GM18502 (cell line): Measurements from ENCODE around the gene MYO16.
A peak's percentile ranks its signal among the peaks of the same experiment; 100 is the strongest.

Source experiments
- ATAC-seq: cut with Tn5 transposase; IDR thresholded peaks from one replicate; pipeline ENCODE4 v1.9.1; 2021; ENCODE audit warnings: mild to moderate bottlenecking; ENCODE audit not compliant: unreplicated experiment, poor library complexity

MYO16 gene

DNA sequence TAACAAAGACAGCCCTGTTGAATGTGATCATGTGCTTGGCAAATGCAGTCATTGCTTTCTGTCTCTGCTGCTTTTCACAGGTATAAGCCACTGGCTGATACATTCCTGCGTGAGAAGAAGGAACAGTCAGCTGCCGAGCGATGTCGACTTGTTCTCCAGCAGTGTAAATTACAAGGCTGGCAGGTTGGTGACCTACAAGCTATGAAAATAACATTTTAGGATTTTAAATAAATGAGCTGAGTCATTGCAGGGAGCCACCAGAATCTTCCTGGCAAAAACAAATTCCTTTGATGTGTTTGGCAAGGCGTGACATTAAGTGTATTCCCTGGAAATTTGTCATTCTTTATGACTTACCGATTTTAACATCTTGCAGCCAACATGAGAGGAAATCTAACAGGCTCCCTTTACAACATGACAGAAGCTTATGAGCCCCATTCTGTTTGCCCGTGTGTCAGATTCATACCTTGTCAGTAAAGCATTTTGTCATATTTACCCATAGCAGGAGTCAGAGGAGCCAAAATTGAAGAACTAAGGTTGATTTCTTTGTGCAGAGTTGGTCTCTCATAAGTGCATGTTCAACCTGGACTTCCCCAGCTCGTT is 471.4 kb downstream of the MYO16 start:
- no peak for ATAC-seq

DNA sequence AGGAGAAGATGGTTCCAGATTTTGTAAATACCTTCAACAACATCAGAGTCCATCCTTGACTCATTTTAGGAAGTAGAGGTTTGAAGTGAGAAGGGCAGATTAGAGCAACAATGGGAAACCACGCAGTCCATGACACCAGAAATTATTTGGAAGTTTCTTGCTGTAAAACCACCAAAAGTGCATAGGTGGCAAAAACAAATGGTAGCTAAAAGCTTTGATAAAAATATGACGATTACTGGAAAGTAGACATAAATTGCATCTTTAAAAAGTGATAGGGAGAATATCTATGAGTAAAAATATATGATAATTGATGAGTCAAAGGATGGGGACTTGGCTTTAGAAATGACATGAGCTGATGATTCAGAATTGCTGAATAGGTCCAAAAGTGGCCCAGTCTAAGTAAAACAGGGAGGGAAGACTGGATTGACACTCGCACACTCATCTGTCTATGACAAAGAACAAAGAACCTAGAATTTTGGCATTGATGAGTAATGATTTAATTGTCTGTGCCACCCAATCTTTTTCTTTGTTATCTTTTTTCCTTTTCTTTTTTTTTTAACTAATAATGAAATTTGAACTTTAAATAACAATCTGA is 472.2 kb downstream of the MYO16 start:
- ATAC-seq: no peak

DNA sequence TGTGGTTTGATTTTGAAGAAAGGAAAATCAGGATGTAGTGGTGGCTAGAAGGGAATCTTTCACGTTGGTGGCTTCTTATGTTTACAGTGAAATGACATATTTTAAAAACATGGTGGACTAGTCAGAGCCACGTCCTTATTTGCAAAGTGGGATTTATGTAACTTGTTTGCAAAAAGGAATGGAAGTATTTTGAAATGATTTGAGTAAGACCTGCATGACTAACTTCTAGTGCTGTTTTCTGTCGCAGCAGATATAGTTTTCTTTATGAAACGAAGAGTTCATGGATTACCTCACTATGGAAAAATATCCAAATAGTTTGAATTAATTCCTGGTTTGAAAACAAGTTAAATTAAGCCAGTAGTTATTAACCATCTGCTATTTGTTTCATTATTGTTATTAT is 476.5 kb downstream of the MYO16 start:
- no peak for ATAC-seq

DNA sequence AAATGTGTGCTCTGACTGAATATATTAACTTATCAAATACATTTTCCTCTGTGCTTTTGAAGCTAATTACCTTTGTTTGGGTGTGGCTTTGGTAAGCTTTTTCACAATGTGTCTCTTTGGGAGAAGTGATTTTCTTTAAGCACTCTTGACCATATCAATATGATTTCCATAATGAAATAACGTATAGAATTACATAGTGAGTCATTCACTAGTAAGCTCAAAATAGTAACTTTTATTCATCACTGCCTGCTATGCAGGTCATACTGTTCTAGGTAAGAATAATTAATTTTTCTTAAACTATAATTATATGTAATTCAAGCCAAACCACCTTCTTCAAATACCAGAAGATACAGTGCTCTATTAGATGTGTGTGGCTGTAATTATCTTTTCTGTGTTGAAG is 480.7 kb downstream of the MYO16 start:
- ATAC-seq: no peak

DNA sequence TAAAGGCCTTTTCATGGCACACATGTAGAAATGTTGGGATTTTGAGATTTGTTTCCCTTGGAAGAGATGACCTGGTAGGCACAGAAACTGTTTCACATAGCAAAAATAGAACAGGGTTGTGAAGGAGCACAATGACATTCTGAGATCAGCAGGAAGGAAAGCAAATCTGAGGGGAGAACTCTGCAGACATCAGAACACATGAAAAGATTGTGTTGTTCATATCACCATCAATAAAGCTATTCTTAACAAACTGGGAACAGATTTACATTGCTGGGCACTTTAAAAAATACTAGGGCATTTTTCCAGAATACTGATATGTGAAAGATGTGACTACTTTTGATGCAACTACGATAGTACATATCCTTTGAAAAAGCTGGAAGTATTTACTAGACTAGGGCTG is 481.7 kb downstream of the MYO16 start:
- ATAC-seq: no peak

DNA sequence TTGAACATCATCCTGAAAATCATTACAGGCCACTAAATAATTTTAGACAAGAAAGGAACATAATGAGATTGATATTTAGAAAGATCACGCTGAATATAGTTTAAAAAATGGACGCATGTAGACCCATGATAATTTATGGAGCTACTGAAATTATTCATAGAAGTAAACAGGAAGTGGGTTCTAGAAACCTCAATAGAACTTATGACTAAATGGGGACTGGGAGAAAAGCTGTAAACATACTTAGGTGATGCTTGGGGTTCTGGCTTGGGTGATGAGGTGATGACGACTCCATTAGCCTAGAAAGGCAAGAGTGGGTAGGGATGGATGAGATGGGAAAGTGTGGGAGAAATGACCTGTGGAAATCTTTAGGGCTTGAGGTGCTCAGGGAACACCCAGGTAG is 484.0 kb downstream of the MYO16 start:
- peak; percentile 80 for ATAC-seq

DNA sequence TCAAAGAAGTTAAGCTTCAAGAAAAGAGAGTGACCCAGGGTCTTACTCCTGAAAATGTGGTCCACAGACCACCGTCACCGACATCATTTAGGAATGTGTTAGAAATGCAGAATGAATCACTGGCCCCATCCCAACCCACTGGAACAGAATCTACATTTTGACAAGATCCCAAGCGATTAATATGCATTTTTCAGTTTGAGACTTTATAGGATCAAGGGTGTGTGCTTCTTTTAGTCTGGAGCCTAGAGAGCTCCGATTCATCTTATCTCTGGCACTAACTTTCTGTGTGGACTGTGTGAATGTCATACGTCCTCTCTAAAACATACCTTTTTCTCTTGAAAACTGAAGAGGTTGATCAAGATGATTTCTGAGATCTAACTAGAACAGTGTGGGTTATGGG is 484.8 kb downstream of the MYO16 start:
- ATAC-seq: no peak

DNA sequence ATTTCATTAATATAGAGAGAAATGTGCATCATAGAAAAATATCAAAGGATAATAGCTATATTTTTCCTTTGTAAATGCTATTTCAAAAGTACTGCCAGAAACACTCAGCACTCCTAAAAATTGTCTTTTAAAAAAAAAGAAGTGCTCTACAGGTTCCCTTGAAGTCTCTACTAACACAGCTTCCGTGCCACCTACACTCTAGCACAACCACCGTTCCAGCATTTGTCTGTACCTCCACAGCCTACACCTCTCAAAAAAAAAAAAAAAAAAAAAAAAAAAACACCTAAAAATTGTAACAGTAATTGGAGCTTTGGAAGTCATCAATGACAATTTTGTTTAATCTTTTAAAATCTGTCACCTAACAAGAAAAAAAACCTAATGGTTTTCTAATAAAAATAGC is 485.6 kb downstream of the MYO16 start:
- no peak for ATAC-seq

DNA sequence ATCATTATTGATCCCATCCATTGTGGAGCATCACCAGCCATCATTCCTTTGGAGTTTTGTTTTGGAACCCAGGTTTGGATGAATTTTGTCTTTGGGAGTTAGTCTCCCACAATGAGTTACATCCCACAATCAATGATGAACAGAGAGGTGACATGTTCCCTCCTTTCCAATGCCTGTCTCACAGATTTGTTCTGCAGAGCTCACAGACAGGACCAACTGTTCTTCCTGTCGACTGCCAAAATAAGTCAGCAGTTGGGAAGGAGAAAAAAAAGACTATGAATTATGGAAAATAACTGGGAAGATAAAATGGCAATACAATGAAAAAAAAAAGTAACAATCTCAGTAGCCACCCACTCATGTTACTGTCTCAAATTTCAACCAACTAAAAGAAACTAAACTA is 489.1 kb downstream of the MYO16 start:
- no peak for ATAC-seq

DNA sequence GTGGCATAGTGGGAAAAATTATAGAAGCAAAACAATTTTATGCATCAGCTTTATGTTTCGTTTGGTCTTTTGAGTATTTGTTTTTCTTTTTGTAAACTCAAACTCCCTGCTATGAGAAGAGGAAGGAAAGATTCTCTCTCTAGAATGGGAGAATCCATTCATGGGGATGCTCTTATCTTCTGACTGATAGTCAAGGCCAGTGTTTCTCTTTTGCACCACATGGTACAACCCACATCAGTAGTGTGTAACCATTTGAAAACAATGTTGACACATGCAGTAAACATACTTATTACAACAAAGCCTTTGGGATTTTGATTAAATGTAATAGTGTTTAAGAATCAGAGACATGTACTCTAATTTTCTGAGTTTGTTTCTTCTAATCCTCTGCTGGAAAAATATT is 490.5 kb downstream of the MYO16 start:
- no peak for ATAC-seq

DNA sequence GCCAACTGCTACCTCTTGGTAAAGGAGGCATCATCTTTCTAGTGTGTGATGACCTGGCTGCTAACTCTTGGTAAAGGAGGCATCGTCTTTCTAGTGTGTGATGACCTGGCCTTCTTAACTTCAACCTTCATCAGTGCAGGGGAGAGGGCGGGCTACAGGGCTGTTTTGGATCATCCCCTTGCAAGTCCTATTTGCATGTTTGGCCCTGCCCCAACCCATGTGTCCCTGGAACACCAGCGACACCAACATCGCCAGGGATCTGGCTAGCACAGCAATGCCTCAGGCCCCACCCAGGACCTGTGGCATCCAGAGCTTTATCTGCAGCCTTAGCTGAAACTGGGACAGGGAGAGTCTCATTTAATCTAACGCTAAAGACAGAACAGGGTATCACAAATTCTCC is 492.4 kb downstream of the MYO16 start:
- no peak for ATAC-seq

DNA sequence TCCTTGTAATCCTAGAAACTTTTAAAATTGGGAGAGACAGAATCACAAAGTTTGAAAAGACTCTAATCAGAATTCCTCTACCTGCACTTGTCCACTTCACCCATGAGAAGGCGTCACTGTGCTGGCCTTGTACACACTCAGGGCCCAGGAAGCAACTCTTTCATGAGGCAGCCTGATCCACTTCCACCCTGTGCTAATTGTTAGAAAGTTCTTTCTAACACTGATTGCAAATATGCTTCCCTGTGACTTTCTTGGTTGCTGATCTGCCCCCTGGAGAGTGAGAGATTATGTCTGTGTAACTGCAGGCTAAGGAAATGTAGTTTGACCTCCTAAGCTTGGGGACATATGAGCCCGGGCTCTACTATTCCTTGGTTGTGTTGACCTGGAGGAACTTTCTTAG is 494.6 kb downstream of the MYO16 start:
- ATAC-seq: no peak

DNA sequence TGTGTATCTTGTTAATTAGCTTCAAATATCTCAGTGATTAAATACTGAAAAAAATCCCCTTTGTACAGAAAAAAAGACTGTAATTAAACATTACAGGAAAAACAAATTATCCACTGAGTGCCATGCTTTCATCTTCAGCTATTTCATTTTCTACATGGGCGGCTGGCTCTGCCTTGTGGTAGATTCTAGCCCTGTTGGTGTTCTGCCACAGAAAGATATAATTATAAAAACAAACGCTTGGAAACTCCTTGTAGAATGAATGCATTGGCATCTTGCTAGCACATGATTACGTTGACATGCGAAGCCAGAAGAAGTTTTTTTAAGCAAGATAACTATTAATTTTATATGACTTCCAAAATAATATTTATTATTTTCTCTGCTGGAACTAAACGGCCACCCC is 496.8 kb downstream of the MYO16 start:
- ATAC-seq: no peak

DNA sequence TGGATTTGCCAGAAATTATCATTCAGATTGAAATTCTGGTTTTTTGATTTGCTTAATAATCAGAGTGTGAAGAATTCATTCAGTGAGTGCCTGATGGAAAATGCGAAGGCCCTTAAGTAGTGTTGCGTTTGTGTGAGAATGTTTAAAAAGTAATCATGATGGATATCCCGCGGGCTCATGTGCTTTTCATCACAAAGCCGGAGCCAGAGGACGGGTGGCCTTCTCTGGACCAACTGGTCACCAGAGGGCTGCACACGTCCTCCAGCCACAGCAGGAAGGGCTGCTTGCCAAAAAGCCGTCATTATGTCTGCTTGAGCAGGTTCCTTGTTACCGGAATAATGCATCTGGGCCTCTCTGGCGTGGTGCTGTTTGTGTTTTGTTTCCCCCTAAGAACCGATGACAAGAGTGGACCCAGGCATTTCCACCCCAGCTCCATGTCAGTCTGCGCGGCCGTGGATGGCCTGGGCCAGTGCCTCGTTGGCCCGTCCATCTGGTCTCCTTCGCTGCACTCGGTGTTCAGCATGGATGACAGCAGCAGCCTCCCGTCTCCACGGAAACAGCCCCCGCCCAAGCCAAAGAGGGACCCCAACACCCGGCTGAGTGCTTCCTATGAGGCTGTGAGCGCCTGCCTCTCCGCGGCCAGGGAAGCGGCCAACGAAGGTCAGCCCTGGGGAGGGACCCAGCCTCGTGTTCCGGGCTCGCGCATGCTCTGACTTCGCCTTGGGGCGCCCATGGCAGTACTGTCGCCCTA is 497.7 kb downstream of the MYO16 start:
- ATAC-seq: no peak

DNA sequence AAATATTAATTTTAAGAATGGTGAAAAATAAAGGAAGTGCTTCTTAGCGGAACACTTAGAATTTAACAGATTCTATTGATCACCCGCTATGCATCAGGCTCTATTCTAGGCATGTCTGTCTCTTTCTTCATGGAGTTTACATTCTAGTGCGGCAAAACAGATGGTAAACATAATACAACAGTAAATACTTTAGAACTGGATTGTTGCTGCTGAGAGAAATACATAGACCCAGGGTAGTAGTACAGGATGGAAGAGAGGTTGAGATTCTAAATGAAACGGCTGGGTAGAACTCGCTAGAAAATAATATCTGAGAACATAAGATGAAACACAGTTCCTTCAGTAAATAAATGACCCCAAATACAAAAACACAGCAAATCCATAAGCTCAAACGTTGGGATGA is 498.7 kb downstream of the MYO16 start:
- ATAC-seq: no peak

DNA sequence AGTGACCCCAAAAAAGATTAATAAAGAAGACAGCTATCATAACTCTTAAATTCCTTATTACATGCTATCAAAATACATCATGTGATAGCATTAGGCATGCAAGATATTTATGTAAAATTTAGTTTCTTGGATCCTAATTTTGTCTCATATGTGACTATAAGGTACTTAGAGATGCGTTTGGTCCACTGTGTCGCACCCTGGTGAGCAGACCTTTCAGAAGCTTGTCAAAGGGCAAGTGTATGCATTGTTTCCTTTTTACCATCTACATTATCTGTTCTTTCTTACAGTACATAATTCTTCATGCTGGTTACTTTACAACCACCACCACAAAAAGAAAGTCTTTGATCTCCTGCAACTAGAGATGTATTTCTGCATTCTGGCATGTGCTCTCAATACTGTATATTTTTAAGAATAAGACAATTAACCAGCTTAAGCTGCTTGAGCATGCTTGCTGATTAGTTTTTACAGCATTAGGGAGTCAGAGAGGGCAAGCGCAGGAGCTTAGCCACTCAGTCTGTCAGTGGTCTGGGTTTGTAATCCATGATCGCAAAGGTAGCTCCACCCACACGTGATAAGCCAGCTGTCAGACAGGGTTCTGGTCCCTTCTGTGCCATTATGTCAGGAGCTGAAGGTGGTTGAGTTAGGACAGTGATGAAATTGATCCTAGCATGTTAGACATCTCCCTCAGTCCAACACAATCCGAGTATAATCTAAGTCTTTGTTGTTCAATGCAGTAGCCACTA is 500.9 kb downstream of the MYO16 start:
- ATAC-seq: no peak

DNA sequence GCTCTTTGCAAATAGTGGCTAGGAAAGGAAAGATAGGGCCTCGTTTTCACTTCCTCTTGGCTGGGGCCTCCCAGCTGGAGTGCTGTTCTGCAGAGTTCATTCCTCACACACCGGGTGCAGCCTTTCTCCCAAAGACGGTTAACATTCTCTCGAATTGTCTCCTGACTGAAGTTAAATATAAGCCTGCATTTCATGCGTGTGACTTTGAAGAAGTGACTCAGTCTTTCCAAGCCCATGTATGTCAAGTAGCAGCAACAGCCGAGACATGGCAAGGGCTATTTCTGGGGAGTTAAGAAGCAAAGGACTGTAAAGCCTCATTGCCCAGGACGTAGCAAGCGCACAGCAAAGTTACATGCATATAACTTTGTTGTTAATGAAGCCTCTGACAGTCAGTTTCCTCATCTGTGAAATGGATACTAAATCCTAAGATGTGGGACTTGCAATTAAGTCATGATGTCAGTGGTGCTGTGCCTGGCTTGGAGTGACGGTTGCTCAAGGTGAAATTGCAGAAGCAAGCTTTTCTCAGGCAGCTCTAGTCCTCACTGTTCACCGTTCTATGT is 502.4 kb downstream of the MYO16 start:
- peak; percentile 90 for ATAC-seq

DNA sequence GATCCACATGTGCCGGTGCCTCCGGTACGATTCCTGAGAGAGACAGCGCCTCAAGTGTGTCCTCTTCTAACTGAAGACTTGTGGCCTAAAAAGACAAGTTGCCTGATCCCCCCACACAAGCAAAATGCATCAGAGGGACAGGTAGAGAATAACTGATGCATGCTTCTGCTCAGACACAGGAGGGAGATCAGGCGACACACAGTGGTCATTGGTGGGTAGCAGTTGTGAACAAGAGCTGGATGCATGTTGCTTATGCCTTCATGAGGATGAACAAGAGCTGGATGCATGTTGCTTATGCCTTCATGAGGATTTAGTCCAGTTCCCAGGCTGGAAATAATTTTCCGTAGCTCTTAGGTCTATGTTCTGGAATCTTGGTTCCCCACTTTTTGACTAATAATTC is 505.6 kb downstream of the MYO16 start:
- ATAC-seq: no peak

DNA sequence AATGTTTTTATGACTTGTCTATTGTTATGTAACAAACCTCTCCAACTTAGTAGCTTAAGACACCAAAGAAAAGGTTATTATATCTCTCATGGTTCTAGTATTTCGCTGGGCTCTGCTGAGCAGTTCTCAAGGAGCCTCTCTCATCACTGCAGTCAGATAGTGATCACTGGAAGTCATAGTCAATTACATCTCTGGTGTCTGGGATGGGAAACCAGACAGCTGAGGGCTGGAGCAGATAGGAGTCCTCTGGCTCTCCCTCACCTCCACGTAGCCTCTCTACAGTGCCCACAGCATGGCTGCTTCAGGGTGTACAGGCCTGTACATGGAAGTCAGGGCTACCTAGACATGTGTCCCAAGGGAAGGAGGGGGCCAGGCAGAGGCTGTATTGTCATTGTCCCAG is 507.5 kb downstream of the MYO16 start:
- ATAC-seq: no peak

DNA sequence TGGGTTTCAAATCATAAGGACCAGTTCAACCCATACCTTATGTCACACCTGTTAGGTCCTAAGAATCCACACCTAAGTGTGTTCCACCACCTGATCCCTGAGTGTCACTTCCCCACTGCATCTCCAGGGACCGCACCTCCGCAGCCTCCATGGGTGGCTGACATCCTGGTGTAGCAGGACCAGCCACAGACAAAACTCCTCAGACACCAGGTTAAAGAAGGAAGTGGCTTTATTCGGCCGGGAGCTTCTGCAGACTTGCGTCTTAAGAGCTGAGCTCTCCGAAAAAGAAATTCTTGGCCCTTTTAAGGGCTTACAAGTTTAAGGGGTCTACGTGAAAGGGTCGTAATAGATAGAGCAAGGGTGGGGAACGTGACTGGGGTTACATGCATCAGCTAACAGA is 509.9 kb downstream of the MYO16 start:
- no peak for ATAC-seq

DNA sequence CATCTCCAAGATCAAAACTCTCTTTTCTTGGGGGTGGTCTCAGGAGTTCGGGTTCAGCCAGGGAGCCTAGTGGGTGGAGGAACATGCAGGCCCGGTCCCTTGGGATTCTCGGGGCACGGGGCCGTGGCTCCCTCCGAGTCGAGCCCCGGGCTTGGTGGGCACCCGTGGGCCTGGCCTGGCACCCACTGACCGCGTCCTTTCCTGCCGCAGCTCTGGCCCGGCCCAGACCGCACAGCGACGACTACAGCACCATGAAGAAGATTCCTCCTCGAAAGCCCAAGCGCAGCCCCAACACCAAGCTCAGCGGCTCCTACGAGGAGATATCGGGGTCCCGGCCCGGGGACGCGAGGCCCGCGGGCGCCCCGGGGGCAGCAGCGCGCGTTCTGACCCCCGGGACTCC is 510.6 kb downstream of the MYO16 start:
- no peak for ATAC-seq
